ENCODE data around the gene RHBDD2. TPM values are rescaled to one million over a fixed set of nuclear protein-coding genes. Genes with fewer than 3 reads are reported as not detected.
A peak's percentile ranks its signal among the peaks of the same experiment; 100 is the strongest.

RHBDD2 gene
- total RNA-seq, 4 donors from 2014 or later, result 28.5 to 52.1 (median 38.2) TPM

DNA sequence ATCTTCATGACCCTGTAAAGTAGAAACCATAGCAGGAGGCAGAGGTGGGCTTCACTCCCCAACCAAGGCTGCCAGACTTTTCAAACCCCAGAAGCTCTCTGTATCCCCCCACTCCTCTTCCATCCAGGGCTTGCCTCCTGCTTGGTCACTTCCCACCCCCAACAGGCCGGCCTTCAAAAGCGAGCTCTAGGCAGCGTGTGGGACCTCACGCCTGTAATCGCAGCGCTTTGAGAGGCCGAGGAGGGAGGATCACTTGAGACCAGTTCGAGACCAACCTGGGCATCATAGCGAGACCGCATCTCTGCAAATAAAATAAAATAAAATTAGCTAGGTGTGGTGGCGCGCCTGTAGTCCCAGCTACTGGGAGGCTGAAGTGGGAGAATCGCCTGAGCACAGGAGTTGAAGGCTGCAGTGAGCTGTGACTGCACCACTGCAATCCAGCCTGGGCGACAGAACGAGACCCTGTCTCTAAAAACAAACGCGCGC lies 35.4 kb downstream of the RHBDD2 start:
- in situ Hi-C loops (cut with MboI; ENCODE audit: low sequenced_read_pairs in 4 of 4), result loop anchor here in 1 of 4 donors (10.0 kb wide), 1 partner anchor 81 kb away; the partner anchor contains the start of gene TMEM120A
- DNase-seq, result no peak

GRCh38 chr7:75914655-75915415 lies 36.0 kb downstream of the RHBDD2 start, which contains the start of gene POR:
Gene POR, plus strand, starts transcription at chr7:75915155. Its CDS starts 38,847 bp downstream, at chr7:75954002.
- Histone ChIP-seq H3K27ac (peak within 1 kb of the TSS; percentile 95 to 99 (median 96)), H3K4me1 (peaks cover 32 to 34% of the 10 kb centered on the region in 2 donors), H3K9me3 (no peaks in the 10 kb centered on the region), H3K36me3 (no peaks in the 10 kb centered on the region), H3K27me3 (no peaks in the 10 kb centered on the region), H3K4me3 (peak within 1 kb of the TSS; percentile 96 to 100 (median 98))
- intact Hi-C loops (cut with DNase I; ENCODE audit: low total_unique reads) (loop anchor here (1.0 to 2.0 kb wide), 3 partner anchors 36 to 79 kb away; partner anchors contain the start of genes RHBDD2 and TMEM120A), in situ Hi-C loops (cut with MboI; ENCODE audit: low sequenced_read_pairs in 4 of 4) (loop anchor here in 1 of 4 donors (10.0 kb wide), 1 partner anchor 80 kb away; the partner anchor contains the start of gene TMEM120A)
- DNase-seq, result peak; percentile 89 to 93
- peak; percentile 86 to 88 for ATAC-seq
- TF ChIP-seq CTCF (IDR thresholded peaks at IDR 0.05 in 4 of 5, conservative IDR thresholded peaks at IDR 0.05 in 1 of 5) (peak in 3 of 5 experiments; percentile 13 to 57 (median 22)), POLR2A (IDR thresholded peaks at IDR 0.05) (peak; percentile 99 to 100)

More for the DNA sequence above, 35.4 kb downstream of the RHBDD2 start:
- no peaks in the 10 kb centered on the region for H3K27me3 ChIP-seq
- peak overlapping the region; percentile 95 to 99 (median 96) for H3K27ac ChIP-seq
- no peak for ATAC-seq
- intact Hi-C loops (cut with DNase I; ENCODE audit: low total_unique reads), result loop anchor here (2.0 kb wide), 2 partner anchors 35 to 53 kb away; partner anchors contain the start of gene RHBDD2
- H3K9me3 ChIP-seq, result no peaks in the 10 kb centered on the region
- no peaks in the 10 kb centered on the region for H3K36me3 ChIP-seq
- peak overlapping the region; percentile 82 to 100 (median 98) for H3K4me3 ChIP-seq
- peaks cover 28 to 31% of the 10 kb centered on the region in 2 donors for H3K4me1 ChIP-seq
- TF ChIP-seq POLR2A (IDR thresholded peaks at IDR 0.05) (no peak), CTCF (IDR thresholded peaks at IDR 0.05 in 4 of 5, conservative IDR thresholded peaks at IDR 0.05 in 1 of 5) (no peak)

DNA sequence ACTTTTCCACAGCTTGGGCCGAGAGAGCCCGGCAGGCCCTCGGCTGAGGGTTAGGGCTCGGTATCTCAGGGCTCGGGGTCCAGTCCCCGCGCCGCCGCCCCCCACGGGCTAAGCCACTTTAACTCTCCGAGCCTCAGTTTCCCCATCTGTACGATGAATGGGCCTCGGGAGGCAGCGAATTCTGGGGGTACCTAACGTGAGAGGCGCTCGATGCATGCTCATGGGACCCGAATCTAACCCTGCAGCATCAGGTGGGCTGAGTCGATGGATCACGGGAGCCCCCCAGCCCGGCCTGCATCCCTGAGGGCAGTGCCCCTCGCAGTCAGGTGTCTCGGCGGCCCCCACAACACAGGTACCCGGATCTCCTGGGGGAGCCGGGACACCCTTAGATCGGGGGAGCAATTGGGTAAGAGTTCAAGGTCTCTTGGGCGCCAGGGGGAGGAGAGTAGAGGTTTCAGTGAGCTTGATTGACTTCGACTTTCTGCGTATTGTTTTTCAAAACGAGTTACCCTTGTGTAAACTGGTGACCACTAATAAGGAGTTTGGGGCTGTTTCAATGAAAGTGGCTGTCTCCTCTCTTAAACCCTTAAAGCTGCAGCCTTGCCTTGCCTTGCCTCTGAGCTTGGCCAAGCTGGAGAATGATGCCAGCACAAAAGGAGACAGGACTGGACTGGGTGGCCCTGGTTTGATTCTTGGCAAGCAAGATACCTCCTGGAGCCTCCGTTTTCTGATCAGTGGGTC lies 36.8 kb downstream of the RHBDD2 start:
- in situ Hi-C loops (cut with MboI; ENCODE audit: low sequenced_read_pairs in 4 of 4) (loop anchor here in 1 of 4 donors (10.0 kb wide), 1 partner anchor 79 kb away; the partner anchor contains the start of gene TMEM120A), intact Hi-C loops (cut with DNase I; ENCODE audit: low total_unique reads) (loop anchor here (1.0 to 2.0 kb wide), 3 partner anchors 37 to 79 kb away; partner anchors contain the start of genes RHBDD2 and TMEM120A)
- peak overlapping the region; percentile 95 to 99 (median 96) for H3K27ac ChIP-seq
- H3K4me1 ChIP-seq, result peaks cover 32 to 39% of the 10 kb centered on the region in 2 donors
- H3K27me3 ChIP-seq, result no peaks in the 10 kb centered on the region
- TF ChIP-seq CTCF (IDR thresholded peaks at IDR 0.05 in 4 of 5, conservative IDR thresholded peaks at IDR 0.05 in 1 of 5), result peak in 1 of 5 experiments; percentile 12
- no peak for TF ChIP-seq POLR2A (IDR thresholded peaks at IDR 0.05)
- H3K36me3 ChIP-seq, result no peaks in the 10 kb centered on the region
- H3K9me3 ChIP-seq, result no peaks in the 10 kb centered on the region
- ATAC-seq, result peak; percentile 11 to 14
- peak overlapping the region; percentile 96 to 100 (median 98) for H3K4me3 ChIP-seq
- DNase-seq, result peak in 1 of 2 donors; percentile 35

DNA sequence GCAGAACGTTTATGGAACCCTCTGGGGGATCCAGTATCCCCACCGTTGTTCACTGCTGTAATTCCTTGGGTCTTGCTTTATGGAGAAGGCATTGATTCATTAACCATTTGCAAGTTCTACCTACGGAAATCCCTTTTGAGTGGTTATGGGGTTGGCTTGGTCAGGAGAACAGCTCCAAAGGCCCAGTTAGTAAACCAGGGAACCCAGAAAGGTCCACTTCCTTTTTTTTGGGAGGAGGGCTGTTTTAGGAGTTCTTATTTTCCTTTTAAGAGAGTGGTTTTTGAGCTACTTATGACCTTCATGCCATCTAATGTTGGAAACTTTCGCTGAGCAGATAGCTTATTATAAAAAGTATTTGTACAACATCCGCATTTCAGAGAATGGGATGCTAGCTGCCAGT lies 37.4 kb downstream of the RHBDD2 start:
- Histone ChIP-seq H3K4me3 (peak overlapping the region; percentile 96 to 100 (median 98)), H3K27me3 (no peaks in the 10 kb centered on the region), H3K27ac (peak overlapping the region; percentile 95 to 99 (median 96)), H3K9me3 (no peaks in the 10 kb centered on the region), H3K4me1 (peaks cover 39 to 46% of the 10 kb centered on the region in 2 donors), H3K36me3 (no peaks in the 10 kb centered on the region)
- DNase-seq (no peak), ATAC-seq (no peak)
- no peak for TF ChIP-seq POLR2A (IDR thresholded peaks at IDR 0.05)
- no peak for TF ChIP-seq CTCF (IDR thresholded peaks at IDR 0.05 in 4 of 5, conservative IDR thresholded peaks at IDR 0.05 in 1 of 5)
- intact Hi-C loops (cut with DNase I; ENCODE audit: low total_unique reads), result no loop called here
- in situ Hi-C loops (cut with MboI; ENCODE audit: low sequenced_read_pairs in 4 of 4), result loop anchor here in 1 of 4 donors (10.0 kb wide), 1 partner anchor 79 kb away; the partner anchor contains the start of gene TMEM120A

Data from gastrocnemius medialis (tissue), 4 donors.